AG08395 (cell line): Measurements from ENCODE around the gene RGS2.
A peak's percentile ranks its signal among the peaks of the same experiment; 100 is the strongest.

Source experiments
- DNase-seq: peaks from one replicate; pipeline ENCODE4 v3.0.0; 2012; ENCODE audit warnings: mixed read lengths, low spot score

RGS2 gene

DNA sequence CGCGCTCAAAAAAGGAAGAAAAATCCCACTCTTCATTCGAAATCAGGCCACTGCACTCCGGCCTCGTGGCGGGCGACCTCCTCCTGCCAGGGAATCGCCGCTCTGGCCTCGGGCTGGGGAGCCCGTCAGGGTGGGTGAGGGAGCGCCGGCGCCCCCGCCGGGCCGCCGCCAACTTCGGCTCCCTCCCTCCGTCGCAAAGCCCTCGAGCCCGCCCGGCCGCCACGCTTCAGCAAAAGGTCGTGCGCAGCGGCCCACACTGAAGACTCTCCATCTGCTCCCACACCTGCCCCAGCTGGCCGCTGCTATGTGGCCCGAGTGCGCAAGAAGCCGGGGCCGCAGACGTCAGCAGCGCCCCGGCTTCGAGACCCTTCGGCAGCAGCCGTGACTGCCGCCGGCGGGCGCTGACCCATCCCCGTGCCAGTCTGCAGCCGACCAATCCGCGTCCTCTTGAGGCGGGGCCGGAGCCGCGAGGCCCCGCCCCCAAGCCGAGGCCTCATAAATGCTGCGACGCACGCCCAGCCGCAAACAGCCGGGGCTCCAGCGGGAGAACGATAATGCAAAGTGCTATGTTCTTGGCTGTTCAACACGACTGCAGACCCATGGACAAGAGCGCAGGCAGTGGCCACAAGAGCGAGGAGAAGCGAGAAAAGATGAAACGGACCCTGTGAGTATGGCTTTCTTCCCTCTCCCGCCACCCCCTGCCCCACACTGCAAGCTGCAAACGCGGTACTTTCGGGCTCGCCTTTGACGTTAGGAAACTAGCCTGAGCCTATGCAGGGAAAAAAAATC is at the start of gene RGS2:
TSS of gene RGS2 (plus strand) at position 522 of the 789 bp plus-strand sequence. CDS start at position 555, 33 bp downstream.
- DNase-seq = peak; percentile 95

GRCh38 chr1:192759104-192759503 is 49.7 kb upstream of the RGS2 start:
- no peak for DNase-seq

DNA sequence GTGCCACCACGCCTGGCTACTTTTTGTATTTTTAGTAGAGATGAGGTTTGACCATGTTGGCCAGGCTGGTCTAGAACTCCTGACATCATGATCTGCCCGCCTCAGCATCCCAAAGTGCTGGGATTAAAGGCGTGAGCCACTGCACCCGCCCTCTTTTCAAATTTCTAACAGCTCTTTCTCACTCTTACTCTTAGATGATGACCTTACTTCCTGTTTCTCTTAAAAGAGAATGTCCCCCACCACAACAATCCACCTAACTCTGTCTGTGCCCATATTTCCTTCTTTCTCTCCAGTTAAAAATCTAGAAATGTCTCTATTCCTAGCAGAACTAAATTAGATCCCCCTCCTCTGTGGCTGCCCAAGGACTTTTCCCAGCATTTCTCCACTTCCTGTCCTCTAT is 46.6 kb upstream of the RGS2 start:
- no peak for DNase-seq

- DNase-seq = no peak
Measured at GRCh38 chr1:192763243-192763642, 45.6 kb upstream of the RGS2 start.

DNA sequence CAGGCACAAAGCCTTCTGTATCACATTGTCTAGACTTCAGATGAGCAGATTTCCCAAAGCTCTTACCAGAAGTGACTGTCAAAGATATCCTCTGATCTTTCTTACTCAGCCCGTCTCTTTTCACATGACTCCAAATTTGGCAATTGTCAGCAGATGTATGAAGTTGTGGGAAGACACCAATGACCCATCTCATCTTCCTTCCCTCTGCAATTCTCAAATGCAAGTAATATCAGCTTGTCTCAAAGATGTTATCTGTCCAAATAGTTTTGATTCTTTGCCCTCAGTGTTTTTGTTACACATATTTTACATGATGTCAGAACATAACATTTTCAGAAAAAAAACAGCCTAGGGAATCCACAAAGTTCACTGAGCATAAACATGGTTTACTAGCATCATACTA is 45.1 kb upstream of the RGS2 start:
- peak; percentile 54 for DNase-seq

- no peak for DNase-seq
Measured at GRCh38 chr1:192764675-192765074, 44.2 kb upstream of the RGS2 start.

- DNase-seq = peak; percentile 25
Measured at GRCh38 chr1:192766009-192766625, 42.7 kb upstream of the RGS2 start.

DNA sequence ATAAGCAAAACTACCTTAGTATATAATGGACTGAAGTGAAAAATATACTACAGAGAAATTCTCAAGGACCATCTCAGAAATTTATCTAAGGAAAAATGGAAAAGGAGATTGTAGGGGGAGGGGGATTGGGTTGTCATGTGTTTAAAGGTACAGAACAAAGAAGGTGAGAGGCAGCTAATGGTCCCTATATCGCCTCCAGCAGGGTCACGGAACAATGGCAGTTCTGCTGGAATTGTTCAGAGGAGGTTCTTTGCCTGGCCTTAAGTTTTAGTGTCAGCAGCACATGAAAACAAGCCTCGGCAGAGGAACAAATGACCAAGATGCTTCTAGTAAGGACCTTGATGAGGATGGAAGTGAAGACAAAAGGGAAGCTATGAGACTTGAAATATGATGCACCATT is 42.0 kb upstream of the RGS2 start:
- no peak for DNase-seq

- DNase-seq = no peak
Measured at GRCh38 chr1:192767798-192768197, 41.0 kb upstream of the RGS2 start.

GRCh38 chr1:192768463-192768862 is 40.4 kb upstream of the RGS2 start:
- no peak for DNase-seq

GRCh38 chr1:192771341-192771740 is 37.5 kb upstream of the RGS2 start:
- DNase-seq = no peak

DNA sequence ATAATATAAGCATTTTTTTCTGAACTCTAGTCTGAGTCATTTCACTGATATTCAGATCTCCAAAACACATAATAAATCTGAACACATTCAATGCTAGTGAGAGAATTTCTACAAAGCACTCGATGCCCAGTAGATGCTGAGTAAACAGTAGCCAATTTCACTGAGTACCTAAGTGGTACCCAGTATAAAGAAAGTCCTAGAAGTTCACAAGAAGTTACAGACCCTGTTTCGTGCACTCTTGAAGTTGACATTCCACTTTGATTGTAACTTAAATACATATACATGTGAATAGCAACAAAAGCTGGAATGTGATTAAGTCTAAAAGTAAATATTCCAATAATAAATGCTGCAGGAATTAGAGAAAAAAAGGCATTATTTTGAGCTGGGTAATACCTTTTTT is 33.2 kb upstream of the RGS2 start:
- DNase-seq = no peak

DNA sequence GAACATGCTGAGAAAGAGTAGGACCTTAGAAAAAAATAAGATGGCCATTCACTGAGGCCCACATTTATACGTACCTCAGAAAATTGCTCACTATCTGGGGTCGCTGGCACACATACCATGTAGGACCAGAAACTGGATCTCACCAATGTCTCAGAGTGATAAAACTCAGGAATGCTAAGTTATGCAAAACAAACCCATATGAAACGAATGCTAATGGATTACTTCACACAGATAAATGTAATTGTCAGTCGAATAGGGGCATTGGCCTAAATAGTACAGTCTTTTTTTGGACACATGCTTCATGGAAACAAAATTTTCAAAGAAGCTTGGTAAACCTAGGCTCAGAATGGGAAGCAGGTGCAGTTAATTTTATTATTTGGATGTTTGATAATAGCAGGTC is 32.6 kb upstream of the RGS2 start:
- DNase-seq = no peak

GRCh38 chr1:192776998-192777397 is 31.8 kb upstream of the RGS2 start:
- no peak for DNase-seq

GRCh38 chr1:192783791-192784190 is 25.0 kb upstream of the RGS2 start:
- no peak for DNase-seq

DNA sequence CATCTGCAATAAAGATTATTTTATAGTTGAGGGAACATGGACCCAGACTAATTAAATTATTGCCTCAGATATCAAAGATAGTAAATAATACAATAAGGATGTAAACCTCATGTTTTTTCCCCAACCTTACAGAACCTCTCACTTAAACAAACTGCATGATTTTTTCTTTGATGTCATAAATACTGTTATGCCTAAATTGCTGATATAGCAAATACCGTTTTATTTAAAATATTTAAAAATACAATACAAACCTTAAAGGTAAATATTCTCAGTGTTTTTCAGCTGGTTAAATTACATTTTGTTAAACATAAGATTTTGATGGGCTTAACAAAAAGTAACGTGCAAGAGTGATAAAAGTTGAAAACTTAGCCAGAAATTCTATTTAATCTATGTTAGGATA is 24.4 kb upstream of the RGS2 start:
- no peak for DNase-seq

DNA sequence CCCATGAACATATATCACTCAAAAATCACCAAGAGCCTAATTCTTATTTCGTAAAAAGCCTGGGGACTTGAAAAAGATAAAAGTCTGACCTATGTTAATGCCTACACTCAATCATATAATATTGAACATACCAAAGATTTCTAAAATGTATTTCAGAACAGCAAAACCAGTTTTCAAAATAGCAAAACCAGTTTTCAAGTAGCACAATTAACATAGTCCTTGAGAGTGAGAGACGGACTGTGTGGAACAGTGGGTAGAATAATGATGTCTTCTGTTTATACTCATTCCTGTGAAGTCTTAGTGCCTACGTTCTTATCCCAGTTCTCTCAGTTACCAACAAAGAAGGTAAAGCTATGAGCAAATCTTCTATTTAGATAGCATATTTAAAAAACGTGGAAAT is 22.3 kb upstream of the RGS2 start:
- no peak for DNase-seq

- peak; percentile 92 for DNase-seq
Measured at GRCh38 chr1:192787914-192788585, 20.8 kb upstream of the RGS2 start.

DNA sequence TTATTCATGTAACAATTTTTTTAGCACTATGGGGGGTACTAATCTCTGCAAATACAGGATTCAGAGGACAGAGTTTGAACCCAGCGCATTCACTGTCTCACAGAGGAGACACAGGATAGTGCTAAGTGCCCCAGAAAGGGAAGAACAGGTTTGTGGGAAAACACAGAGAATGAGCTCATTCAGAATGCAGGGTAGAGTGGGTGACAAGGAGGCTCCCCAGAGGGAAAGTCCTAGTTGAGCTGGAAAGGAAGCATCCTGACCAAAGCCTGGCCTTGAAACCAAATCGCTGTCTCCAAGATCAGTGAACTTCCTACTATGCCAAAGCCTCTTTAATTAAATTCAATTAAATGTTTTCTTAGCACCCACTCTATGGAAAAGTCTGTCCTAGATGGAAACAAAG is 19.0 kb upstream of the RGS2 start:
- no peak for DNase-seq

GRCh38 chr1:192792628-192793027 is 16.2 kb upstream of the RGS2 start:
- DNase-seq = no peak

DNA sequence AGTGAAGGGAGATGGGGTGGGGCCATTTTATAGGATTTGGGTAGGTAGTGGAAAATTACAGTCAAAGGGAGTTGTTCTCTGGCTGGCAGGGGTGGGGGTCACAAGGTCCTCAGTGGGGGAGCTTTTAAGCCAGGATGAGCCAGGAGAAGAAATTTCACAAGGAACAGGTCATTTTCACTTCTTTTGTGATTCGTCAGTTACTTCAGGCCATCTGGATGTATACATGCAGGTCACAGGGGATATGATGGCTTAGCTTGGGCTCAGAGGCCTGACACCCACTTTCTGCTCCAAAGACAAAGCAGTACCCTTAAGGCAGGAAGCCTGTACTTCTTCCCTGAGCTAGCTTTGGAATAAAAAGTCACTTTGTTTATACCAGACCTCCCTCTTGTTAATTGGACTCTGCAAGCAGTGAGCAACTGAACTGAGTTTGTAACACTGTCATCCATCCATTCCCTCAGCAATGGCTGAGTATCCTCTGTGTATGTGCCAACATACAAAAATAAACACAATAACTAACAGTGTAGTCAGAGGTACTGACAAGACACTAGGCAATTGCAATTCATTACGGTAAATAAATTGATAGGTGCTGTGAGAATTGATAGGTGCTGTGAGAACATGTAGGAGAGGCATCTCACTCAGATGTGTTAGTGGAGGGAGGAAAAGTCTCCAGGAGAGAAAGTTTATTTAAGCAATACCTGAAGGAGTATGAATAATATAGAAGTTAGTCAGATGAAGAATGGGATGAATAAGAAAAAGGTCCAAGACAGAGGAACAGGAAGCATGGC is 14.7 kb upstream of the RGS2 start:
- no peak for DNase-seq

- DNase-seq = no peak
Measured at GRCh38 chr1:192794768-192795035, 14.1 kb upstream of the RGS2 start.
